Ishikawa (cell line): ENCODE data around the gene GALNT10.

ENCODE experiments used
- CEBPB ChIP-seq: IDR thresholded peaks from 2 replicates; pipeline ENCODE4 v1.6.1; 2012
- CREB1 ChIP-seq: IDR thresholded peaks from 2 replicates; pipeline ENCODE4 v1.6.1; 2012; ENCODE audit warnings: low read depth
- EGR1 ChIP-seq: IDR thresholded peaks from 2 replicates; pipeline ENCODE4 v1.6.1; 2012
- EP300 ChIP-seq: IDR thresholded peaks from 2 replicates; pipeline ENCODE4 v1.6.1; 2012; ENCODE audit warnings: borderline replicate concordance
- FOXM1 ChIP-seq: IDR thresholded peaks from 2 replicates; pipeline ENCODE4 v1.6.1; 2012; ENCODE audit warnings: low read depth, borderline replicate concordance
- NFIC ChIP-seq: IDR thresholded peaks from 2 replicates; pipeline ENCODE4 v1.6.1; 2012
- RAD21 ChIP-seq: IDR thresholded peaks from 2 replicates; pipeline ENCODE4 v1.6.1; 2012; ENCODE audit warnings: low read depth
- TAF1 ChIP-seq: IDR thresholded peaks from 2 replicates; pipeline ENCODE4 v1.6.1; 2012; ENCODE audit warnings: low read depth, mild to moderate bottlenecking
- TCF12 ChIP-seq: IDR thresholded peaks from 2 replicates; pipeline ENCODE4 v1.6.1; 2012; ENCODE audit warnings: low read depth
- TEAD4 ChIP-seq: IDR thresholded peaks from 2 replicates; pipeline ENCODE4 v1.6.1; 2012
- YY1 ChIP-seq: IDR thresholded peaks from 2 replicates; pipeline ENCODE4 v1.6.1; 2012; ENCODE audit warnings: low read depth
- ZBTB7A ChIP-seq: IDR thresholded peaks from 2 replicates; pipeline ENCODE4 v1.6.1; 2012; ENCODE audit warnings: low read depth
- TF ChIP-seq, protein P1 (sequence below): IDR thresholded peaks from 2 replicates; pipeline ENCODE4 v1.6.1; 2012; ENCODE audit warnings: low read depth, mild to moderate bottlenecking
- TF ChIP-seq, protein P2 (sequence below): IDR thresholded peaks from 2 replicates; pipeline ENCODE4 v1.6.1; 2012
- TF ChIP-seq, protein P3 (sequence below): IDR thresholded peaks from 2 replicates; pipeline ENCODE4 v1.6.1; 2012

The GALNT10 gene

DNA sequence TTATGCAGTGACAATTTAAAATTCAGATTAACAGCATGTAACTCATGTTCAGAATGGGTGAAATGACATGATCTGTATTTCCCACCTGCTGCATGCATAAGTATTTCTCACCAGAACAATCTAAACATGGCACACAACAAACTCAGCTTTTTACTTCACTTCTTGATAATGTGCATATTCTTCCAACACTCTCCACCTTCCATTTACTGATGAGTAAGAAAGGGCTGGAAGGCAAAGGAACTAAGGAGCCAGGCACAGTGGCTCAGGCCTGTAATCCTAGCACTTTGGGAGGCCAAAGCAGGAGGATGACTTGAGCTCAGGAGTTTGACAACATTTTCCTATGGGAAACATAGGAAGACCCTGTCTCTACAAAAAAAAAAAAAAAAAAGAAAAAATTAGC is 219.5 kb downstream of the GALNT10 start:
- TF ChIP-seq, protein P1, sequence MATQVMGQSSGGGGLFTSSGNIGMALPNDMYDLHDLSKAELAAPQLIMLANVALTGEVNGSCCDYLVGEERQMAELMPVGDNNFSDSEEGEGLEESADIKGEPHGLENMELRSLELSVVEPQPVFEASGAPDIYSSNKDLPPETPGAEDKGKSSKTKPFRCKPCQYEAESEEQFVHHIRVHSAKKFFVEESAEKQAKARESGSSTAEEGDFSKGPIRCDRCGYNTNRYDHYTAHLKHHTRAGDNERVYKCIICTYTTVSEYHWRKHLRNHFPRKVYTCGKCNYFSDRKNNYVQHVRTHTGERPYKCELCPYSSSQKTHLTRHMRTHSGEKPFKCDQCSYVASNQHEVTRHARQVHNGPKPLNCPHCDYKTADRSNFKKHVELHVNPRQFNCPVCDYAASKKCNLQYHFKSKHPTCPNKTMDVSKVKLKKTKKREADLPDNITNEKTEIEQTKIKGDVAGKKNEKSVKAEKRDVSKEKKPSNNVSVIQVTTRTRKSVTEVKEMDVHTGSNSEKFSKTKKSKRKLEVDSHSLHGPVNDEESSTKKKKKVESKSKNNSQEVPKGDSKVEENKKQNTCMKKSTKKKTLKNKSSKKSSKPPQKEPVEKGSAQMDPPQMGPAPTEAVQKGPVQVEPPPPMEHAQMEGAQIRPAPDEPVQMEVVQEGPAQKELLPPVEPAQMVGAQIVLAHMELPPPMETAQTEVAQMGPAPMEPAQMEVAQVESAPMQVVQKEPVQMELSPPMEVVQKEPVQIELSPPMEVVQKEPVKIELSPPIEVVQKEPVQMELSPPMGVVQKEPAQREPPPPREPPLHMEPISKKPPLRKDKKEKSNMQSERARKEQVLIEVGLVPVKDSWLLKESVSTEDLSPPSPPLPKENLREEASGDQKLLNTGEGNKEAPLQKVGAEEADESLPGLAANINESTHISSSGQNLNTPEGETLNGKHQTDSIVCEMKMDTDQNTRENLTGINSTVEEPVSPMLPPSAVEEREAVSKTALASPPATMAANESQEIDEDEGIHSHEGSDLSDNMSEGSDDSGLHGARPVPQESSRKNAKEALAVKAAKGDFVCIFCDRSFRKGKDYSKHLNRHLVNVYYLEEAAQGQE: no peak
- TF ChIP-seq FOXM1: no peak
- TF ChIP-seq ZBTB7A: no peak
- TF ChIP-seq TEAD4: no peak
- no peak for TF ChIP-seq EGR1
- no peak for TF ChIP-seq YY1
- no peak for TF ChIP-seq EP300
- TF ChIP-seq, protein P2, sequence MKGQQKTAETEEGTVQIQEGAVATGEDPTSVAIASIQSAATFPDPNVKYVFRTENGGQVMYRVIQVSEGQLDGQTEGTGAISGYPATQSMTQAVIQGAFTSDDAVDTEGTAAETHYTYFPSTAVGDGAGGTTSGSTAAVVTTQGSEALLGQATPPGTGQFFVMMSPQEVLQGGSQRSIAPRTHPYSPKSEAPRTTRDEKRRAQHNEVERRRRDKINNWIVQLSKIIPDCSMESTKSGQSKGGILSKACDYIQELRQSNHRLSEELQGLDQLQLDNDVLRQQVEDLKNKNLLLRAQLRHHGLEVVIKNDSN: no peak

DNA sequence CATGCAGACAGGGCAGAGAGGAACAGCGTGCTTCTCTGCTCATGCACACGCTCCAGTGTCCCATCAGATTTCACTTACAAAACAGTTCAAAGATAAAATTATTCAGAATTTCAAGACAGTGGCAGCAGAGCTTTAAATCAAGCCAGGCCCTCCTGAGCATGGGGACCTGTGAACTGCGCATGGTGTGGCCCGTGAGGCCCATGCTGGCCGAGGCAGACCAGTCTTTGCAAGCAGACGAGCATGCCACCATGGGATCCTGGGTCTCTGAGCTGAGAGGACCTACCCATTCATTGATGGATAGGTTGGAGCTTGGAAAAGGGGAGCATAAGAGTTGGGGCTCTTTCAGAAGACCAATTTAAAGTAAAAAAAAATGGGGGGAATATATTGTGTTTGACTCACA is 220.3 kb downstream of the GALNT10 start:
- TF ChIP-seq CREB1: no peak
- TF ChIP-seq TEAD4: no peak
- TF ChIP-seq, protein P3, sequence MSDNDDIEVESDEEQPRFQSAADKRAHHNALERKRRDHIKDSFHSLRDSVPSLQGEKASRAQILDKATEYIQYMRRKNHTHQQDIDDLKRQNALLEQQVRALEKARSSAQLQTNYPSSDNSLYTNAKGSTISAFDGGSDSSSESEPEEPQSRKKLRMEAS: no peak
- TF ChIP-seq NFIC: no peak
- no peak for TF ChIP-seq YY1
- TF ChIP-seq, protein P1: no peak
- TF ChIP-seq EGR1: no peak
- TF ChIP-seq TAF1: no peak
- TF ChIP-seq TCF12: no peak
- no peak for TF ChIP-seq EP300
- TF ChIP-seq ZBTB7A: no peak
- no peak for TF ChIP-seq FOXM1
- TF ChIP-seq CEBPB: no peak
- TF ChIP-seq, protein P2: no peak
- TF ChIP-seq RAD21: no peak

DNA sequence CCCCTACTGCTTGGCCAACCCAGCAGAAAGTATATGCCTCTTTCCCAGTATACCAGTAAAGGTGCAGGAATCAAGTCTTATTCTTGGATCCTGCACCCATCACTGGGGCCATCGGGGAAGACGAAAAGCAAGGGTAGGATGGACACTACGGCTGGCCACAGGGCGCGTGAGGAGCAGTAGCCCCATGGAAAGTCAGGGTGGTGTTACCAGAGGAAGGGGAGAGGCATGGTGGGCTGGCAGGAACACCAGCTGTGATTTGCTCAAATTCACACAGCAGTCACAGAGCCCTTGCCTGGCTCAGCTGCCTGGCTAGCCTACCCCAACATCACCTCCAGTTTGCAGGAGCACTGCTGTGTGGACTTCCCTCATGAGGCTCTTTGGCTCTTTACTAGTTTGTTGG is 220.8 kb downstream of the GALNT10 start:
- TF ChIP-seq TEAD4: no peak
- TF ChIP-seq EP300: no peak

DNA sequence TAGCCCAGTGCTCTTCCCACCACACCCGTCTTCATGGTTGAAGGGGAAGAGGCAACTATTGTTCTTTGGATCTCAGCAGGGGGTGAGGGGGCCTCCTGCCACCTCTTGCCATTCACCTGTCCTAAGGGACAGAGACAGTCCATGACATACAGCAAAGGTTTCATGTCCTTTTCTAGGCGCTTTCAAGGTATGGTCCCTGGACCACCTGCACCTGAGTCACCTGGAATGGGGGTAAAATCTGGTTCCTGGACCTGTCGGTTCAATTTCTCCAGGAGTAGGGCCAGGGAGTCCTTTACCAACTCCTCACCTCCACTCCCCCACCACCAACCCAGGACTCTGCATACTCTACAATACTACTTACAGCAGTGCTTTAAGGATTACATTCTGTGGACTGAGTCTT is 221.8 kb downstream of the GALNT10 start:
- TF ChIP-seq TCF12: no peak
- no peak for TF ChIP-seq TEAD4
- TF ChIP-seq, protein P1: no peak
- TF ChIP-seq, protein P2: no peak
- no peak for TF ChIP-seq NFIC
- no peak for TF ChIP-seq CEBPB

DNA sequence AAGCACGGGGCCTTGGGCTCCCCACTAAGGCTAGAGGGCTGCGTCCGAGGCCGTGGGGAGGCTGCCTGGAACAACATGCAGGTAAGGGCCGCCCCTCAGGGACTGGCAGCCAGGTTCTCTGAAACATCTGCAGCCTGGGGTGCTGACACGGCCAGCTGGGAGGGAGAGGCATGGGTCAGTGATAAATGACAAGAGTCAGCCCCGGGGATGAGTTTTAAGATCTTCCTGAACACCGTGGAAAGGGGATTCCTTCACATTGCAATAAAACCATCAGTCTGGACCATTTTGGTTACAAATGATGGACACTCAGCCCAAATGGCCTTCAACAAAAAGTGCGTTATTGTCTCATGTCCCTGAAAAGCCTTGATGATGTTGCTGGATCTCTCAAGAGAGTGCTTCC is 222.4 kb downstream of the GALNT10 start:
- no peak for TF ChIP-seq FOXM1
- TF ChIP-seq CEBPB: no peak
- TF ChIP-seq, protein P2: no peak
- no peak for TF ChIP-seq EP300
- TF ChIP-seq TEAD4: no peak
- no peak for TF ChIP-seq CREB1
- TF ChIP-seq YY1: no peak
- no peak for TF ChIP-seq ZBTB7A
- TF ChIP-seq RAD21: no peak
- TF ChIP-seq, protein P3: no peak
- TF ChIP-seq TAF1: no peak
- TF ChIP-seq, protein P1: no peak
- TF ChIP-seq NFIC: no peak
- TF ChIP-seq TCF12: no peak
- TF ChIP-seq EGR1: no peak
